ENCODE results near the gene RMDN3. TPM values are rescaled to one million over a fixed set of nuclear protein-coding genes. Genes with fewer than 3 reads are reported as not detected.

RMDN3 gene
- total and polyA plus RNA-seq, 2 of the 13 experiments (the other 11 are each of a cell fraction or from before 2014, with no cell fraction given) = 16.8 to 19.5 TPM

GRCh38 chr15:40754883-40755811 is at the start of gene RMDN3 (continued):
- TF ChIP-seq, protein P1, sequence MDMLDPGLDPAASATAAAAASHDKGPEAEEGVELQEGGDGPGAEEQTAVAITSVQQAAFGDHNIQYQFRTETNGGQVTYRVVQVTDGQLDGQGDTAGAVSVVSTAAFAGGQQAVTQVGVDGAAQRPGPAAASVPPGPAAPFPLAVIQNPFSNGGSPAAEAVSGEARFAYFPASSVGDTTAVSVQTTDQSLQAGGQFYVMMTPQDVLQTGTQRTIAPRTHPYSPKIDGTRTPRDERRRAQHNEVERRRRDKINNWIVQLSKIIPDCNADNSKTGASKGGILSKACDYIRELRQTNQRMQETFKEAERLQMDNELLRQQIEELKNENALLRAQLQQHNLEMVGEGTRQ (IDR thresholded peaks at IDR 0.05; ENCODE audit: low read depth, low read length) = no peak
- TF ChIP-seq, protein P1 (CRISPR knock-in tag; IDR thresholded peaks at IDR 0.05; ENCODE audit: borderline replicate concordance) = no peak
- no peak for TF ChIP-seq MAF1 (CRISPR knock-in tag; IDR thresholded peaks at IDR 0.05; ENCODE audit: borderline replicate concordance)
- TF ChIP-seq, protein P2, sequence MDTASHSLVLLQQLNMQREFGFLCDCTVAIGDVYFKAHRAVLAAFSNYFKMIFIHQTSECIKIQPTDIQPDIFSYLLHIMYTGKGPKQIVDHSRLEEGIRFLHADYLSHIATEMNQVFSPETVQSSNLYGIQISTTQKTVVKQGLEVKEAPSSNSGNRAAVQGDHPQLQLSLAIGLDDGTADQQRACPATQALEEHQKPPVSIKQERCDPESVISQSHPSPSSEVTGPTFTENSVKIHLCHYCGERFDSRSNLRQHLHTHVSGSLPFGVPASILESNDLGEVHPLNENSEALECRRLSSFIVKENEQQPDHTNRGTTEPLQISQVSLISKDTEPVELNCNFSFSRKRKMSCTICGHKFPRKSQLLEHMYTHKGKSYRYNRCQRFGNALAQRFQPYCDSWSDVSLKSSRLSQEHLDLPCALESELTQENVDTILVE (CRISPR knock-in tag; IDR thresholded peaks at IDR 0.05) = peak; percentile 28; the same call in 1 of the 2 replicates
- peak; percentile 17; the same call in 1 of the 2 replicates for TF ChIP-seq SMAD3 (CRISPR knock-in tag; IDR thresholded peaks at IDR 0.05)
- TF ChIP-seq HES4 (CRISPR knock-in tag; IDR thresholded peaks at IDR 0.05; ENCODE audit: borderline replicate concordance) = 0 out of 2 replicates have a peak, but pooled peaks have one; percentile 48
- 0 out of 2 replicates have a peak, but pooled peaks have one; percentile 52 for TF ChIP-seq ZNF609 (CRISPR knock-in tag; IDR thresholded peaks at IDR 0.05; ENCODE audit: borderline replicate concordance)
- no peak for TF ChIP-seq NBN (conservative IDR thresholded peaks at IDR 0.05)
- 0 out of 2 replicates have a peak, but pooled peaks have one; percentile 48 for TF ChIP-seq ZNF33A (CRISPR knock-in tag; IDR thresholded peaks at IDR 0.05; ENCODE audit: borderline replicate concordance)
- TF ChIP-seq DMAP1 (CRISPR knock-in tag; IDR thresholded peaks at IDR 0.05) = peak; percentile 58
- TF ChIP-seq TARDBP (CRISPR knock-in tag; IDR thresholded peaks at IDR 0.05) = peak; percentile 38; the same call in 1 of the 2 replicates
- TF ChIP-seq TCF7L2 (IDR thresholded peaks at IDR 0.05; ENCODE audit: low read depth, low read length) = no peak
- no peak for TF ChIP-seq KLF11 (CRISPR knock-in tag; IDR thresholded peaks at IDR 0.05)
- TF ChIP-seq ZBTB42 (CRISPR knock-in tag; IDR thresholded peaks at IDR 0.05) = no peak
- TF ChIP-seq ZNF607 (CRISPR knock-in tag; IDR thresholded peaks at IDR 0.05; ENCODE audit: borderline replicate concordance) = peak; percentile 73; the same call in 1 of the 2 replicates

All from HepG2 (cell line).